C4-2B (cell line): ENCODE results near the gene C1QTNF9.

ENCODE experiments used
- ZFX ChIP-seq: fragments of 450-650 bp; IDR thresholded peaks from 2 replicates; pipeline ENCODE4 v1.6.1; 2017
- TF ChIP-seq, protein P1 (sequence below): fragments of 450-650 bp; conservative IDR thresholded peaks from 2 replicates; pipeline ENCODE4 v1.5.1; 2017; ENCODE audit warnings: mild to moderate bottlenecking

GRCh38 chr13:24362435-24362952 is 53.1 kb downstream of the C1QTNF9 start:
- TF ChIP-seq, protein P1, sequence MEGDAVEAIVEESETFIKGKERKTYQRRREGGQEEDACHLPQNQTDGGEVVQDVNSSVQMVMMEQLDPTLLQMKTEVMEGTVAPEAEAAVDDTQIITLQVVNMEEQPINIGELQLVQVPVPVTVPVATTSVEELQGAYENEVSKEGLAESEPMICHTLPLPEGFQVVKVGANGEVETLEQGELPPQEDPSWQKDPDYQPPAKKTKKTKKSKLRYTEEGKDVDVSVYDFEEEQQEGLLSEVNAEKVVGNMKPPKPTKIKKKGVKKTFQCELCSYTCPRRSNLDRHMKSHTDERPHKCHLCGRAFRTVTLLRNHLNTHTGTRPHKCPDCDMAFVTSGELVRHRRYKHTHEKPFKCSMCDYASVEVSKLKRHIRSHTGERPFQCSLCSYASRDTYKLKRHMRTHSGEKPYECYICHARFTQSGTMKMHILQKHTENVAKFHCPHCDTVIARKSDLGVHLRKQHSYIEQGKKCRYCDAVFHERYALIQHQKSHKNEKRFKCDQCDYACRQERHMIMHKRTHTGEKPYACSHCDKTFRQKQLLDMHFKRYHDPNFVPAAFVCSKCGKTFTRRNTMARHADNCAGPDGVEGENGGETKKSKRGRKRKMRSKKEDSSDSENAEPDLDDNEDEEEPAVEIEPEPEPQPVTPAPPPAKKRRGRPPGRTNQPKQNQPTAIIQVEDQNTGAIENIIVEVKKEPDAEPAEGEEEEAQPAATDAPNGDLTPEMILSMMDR: no peak
- no peak for TF ChIP-seq ZFX
